ENCODE measurements around the gene GRM3.

Gene GRM3

GRCh38 chr7:86786376-86786775, 142.7 kb downstream of the GRM3 start:
- DNase-seq (ENCODE audit: low read depth, low spot score) = no peak

- DNase-seq (ENCODE audit: low read depth, low spot score) = no peak
These were observed 145.2 kb downstream of the GRM3 start for GRCh38 chr7:86788948-86789347.

DNA sequence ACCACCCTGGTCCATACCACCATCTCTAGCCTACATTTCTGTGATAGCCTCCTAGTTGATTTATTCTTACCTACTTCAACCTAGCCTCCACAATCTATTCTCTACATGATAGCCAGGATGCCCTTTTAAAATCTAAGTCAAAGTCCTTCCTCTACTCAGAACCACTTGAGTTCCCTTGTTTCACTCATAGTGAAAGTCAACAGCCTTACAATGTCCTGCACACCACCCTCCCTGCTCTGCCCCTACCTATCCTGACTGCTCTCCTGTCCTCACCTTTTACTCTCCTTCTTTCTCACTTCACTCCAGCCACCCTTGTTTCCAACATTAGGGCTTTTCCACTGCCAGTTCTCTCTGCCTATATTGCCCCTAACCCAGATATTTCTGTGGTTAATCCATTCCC, 146.7 kb downstream of the GRM3 start:
- no peak for DNase-seq (ENCODE audit: low read depth, low spot score)

GRCh38 chr7:86792260-86792659, 148.6 kb downstream of the GRM3 start:
- DNase-seq (ENCODE audit: low read depth, low spot score) = no peak

DNA sequence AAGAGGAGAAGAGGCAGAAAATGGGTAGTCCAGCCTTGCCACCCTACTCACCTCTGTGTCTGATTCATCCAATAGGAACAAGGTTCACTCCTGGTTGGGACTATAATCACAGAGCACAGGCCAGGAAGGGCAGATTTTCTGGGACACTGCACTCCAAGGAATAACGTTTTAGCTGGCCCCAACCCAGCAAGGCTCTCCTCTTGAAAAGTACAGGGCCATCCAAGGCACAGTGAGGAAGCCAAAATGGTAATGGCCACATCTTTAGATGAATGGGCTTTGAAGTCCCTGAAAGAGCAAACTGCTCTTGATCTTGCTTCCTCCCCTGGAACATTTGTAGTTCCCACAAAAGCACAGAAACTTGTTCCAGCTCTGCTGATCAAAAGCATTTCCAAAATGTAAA, 149.4 kb downstream of the GRM3 start:
- no peak for DNase-seq (ENCODE audit: low read depth, low spot score)

DNA sequence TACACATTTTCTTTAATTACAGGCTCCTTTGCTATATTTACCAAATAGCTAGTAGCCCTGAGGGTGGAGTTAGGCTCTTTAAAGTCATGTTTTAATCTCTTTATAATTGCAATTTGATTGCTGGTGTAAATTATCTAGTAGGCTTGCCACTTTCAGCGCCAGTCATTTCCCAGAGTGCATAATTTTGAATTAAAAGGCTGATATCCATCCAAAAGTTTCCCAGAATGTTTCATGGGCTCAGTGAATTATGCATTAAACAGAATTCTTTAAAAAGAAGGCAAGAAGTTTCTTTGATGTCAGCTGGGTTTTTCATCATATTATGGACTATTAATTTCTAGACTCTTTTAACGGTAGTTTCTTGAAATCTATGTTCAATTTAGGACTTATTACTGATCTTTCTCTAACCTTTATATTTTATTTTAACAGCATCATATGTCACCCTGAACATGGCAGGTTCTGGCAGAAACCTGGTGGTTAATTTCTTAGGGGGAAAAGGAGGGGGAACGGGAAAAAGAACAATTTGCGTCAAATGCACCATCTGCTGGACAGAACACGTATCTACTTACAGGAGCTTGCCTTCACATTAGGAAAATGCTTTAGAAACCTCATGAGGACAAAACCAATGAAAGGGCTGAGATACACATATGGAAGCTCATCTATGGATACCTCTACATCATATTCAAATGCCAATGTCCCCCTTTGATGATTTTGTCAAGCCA, 171.1 kb downstream of the GRM3 start:
- DNase-seq (ENCODE audit: low read depth, low spot score) = no peak

DNA sequence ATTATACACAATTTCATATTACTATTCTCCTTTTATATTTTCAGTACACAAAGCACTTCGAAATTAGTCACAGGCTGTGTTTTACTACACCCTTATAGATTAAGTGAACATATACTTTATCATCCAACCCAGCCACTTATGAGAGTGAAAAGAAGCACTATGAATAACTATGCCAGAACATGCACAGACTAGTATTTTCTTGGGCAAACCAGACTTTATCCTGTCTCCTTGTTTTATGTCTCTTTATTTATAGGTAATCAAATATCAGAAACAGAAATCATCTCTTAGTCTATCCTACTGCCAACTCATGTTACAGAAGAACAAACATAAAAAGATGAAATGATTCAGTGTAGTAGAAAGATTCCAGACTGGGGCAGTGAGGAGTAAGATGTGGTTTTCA, 171.8 kb downstream of the GRM3 start:
- no peak for DNase-seq (ENCODE audit: low read depth, low spot score)

DNA sequence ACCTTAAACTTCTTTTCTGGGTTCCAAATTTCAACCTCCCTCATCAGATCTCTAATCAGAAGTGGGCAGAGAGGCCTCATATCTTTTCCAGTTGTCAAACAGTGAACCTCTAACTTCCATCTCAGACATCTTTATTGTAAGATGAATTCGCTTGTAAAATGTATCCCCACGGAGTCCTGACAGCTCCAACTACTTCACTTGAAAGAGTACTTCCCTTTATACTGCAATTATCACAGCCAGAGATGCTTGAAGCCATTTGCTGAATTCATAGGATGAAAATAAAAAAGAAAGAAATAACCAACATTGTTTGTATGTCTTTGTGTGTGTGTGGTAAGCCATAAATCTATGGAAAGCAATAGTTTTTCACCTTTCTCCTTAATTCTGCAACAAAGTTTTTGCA, 175.2 kb downstream of the GRM3 start:
- DNase-seq (ENCODE audit: low read depth, low spot score) = no peak

- DNase-seq (ENCODE audit: low read depth, low spot score) = no peak
These were observed 180.1 kb downstream of the GRM3 start for GRCh38 chr7:86823769-86824168.

- no peak for DNase-seq (ENCODE audit: low read depth, low spot score)
These were observed 181.6 kb downstream of the GRM3 start for GRCh38 chr7:86825264-86825663.

DNA sequence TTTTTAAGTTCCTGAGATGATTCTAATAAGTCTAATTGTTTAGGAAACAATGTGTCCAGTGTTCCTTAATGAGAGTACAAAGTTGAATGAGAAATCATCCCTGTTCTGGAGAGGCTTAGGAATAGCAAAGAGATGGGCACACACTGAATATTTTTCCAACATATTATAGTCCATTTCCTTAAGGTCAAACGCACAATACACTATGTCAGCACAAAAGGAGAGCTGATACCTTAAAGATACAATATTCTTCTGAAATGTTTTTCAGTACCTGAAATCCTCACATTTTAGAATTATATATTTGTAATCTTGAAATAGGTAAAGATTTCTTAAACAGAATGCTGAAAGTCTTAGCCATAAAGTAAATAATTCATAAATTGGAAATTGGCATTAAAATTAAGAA, 183.2 kb downstream of the GRM3 start:
- no peak for DNase-seq (ENCODE audit: low read depth, low spot score)

DNA sequence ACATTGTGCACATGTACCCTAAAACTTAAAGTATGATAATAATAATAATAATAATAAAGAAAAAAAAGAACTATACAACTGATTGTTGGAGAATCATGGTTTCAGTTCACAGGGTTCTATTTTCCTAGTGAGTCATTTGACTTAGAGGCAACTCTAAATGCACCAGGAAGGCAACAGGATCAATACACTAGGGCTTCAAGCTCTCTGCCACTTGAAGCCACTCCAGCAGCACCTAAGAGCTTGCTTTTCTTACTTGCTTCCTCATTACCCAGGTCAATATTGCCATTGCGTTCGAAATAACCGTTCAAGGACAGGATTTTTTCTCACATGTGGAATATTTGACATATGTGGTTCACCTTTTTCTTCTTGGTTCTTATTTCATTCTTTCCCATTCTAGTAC, 189.7 kb downstream of the GRM3 start:
- no peak for DNase-seq (ENCODE audit: low read depth, low spot score)

GRCh38 chr7:86837235-86837634, 193.5 kb downstream of the GRM3 start:
- DNase-seq (ENCODE audit: low read depth, low spot score) = no peak

GRCh38 chr7:86844608-86845007, 200.9 kb downstream of the GRM3 start:
- no peak for DNase-seq (ENCODE audit: low read depth, low spot score)

GRCh38 chr7:86846494-86847190, 202.9 kb downstream of the GRM3 start:
- no peak for DNase-seq (ENCODE audit: low read depth, low spot score)

DNA sequence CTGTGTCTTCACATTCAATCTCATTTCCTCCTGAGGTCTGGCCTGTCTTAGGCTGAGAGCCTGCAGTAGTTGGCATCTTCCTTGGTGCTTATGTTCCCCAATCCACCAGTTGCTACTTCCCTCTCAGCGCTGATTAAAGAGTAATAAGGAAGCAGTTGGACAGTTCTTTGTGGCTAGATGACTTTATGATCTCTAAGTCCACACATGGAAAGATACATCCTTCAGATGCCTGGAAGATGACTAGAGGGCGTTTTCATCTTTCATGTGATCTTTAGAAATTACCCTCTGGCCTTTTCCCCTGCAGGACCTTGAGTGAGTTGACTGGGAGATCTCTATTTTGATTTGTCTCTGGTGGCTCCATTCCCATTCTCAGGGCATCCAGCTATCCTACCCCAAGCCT, 204.5 kb downstream of the GRM3 start:
- DNase-seq (ENCODE audit: low read depth, low spot score) = no peak

GRCh38 chr7:86851566-86851965, 207.9 kb downstream of the GRM3 start:
- no peak for DNase-seq (ENCODE audit: low read depth, low spot score)

GRCh38 chr7:86863452-86863851, 219.7 kb downstream of the GRM3 start:
- DNase-seq (ENCODE audit: low read depth, low spot score) = no peak

GRCh38 chr7:86867163-86867762, 223.6 kb downstream of the GRM3 start:
- no peak for DNase-seq (ENCODE audit: low read depth, low spot score)

- DNase-seq (ENCODE audit: low read depth, low spot score) = no peak
These were observed 232.4 kb downstream of the GRM3 start for GRCh38 chr7:86876146-86876545.

GRCh38 chr7:86884152-86884551, 240.4 kb downstream of the GRM3 start:
- no peak for DNase-seq (ENCODE audit: low read depth, low spot score)

DNA sequence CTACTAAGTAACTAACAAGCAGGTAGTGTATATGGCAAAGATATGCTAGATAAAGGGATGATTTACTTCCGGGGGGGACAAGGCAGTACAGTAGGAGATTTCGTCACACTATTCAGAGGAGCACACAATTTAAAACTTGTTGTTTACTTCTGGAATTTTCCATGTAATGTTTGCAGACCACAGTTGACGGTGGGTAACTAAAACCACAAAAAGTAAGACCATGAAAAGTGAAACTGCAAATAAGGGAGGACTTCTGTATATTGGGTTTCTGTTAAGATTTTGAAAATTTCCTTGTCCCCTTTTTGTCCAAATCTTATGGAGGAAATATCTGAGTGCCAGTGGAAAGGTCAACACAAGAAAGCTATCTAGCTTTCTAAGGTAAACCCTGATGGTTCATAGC, 245.8 kb downstream of the GRM3 start:
- no peak for DNase-seq (ENCODE audit: low read depth, low spot score)

DNA sequence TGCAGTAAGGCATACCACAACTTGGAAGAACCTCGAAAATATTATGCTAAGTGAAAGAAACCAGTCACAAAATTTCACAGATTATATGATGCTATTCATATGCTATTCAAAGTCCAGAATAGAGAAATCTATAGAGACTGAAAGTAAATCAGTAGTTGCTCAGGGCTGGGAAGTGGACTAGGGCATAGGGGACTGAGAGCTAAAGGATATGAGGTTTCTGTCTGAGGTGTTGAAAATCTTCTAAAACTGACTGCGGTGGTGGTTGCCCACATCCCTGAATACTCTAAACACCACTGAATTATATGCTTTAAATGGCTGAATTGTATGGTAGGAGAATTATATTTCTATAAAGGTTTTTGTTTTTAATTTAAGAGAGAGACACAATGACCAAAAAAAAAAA, 254.5 kb downstream of the GRM3 start:
- DNase-seq (ENCODE audit: low read depth, low spot score) = no peak

All from activated naive CD8-positive, alpha-beta T cell treated with anti-CD3 and anti-CD28 coated beads, Interleukin-2, amount 50 U/mL, for 16 hours (primary cell).